Vagina (tissue), 2 donors: Measurements from ENCODE around the gene FUT7. TPM values are rescaled to one million over a fixed set of nuclear protein-coding genes. Genes with fewer than 3 reads are reported as not detected.

ENCODE experiments used
- DNase-seq, 2 donors: peaks; one replicate each; pipeline ENCODE4 v3.0.0-alpha.2; 2017; ENCODE audit errors: extremely low spot score in 2 of 2
- H3K27ac ChIP-seq: fragments of 200-600 bp; sonication (generic); one replicate; pipeline ENCODE4 v1.5.1; 2019
- H3K27me3 ChIP-seq: fragments of 200-600 bp; sonication (generic); one replicate; pipeline ENCODE4 v1.5.1; 2019
- H3K36me3 ChIP-seq, 2 donors: fragments of 200-600 bp; sonication (generic); one replicate each; pipeline ENCODE4 v1.5.1; 2017 to 2019
- H3K4me1 ChIP-seq: fragments of 200-600 bp; sonication (generic); one replicate; pipeline ENCODE4 v1.5.1; 2019
- H3K4me3 ChIP-seq, 2 donors: fragments of 200-600 bp; sonication (generic); 1 replicate in 1 of 2; 2 replicates in 1 of 2; pipeline ENCODE4 v1.5.1; 2016 to 2019
- H3K9me3 ChIP-seq: fragments of 200-600 bp; sonication (generic); one replicate; pipeline ENCODE4 v1.5.1; 2019
- CTCF ChIP-seq, 3 experiments: fragments of 450-650 bp in 2 of 3; fragments of 200-600 bp in 1 of 3; sonication (generic) in 1 of 3; IDR thresholded peaks; one replicate each; pipeline ENCODE4 v1.5.1; 2017 to 2019; ENCODE audit warnings: antibody characterized with exemption in 3 of 3, mild to moderate bottlenecking in 2 of 3, moderate library complexity in 2 of 3
- POLR2A ChIP-seq, 2 donors: fragments of 450-650 bp; IDR thresholded peaks; one replicate each; pipeline ENCODE4 v1.6.1; 2017; ENCODE audit warnings: antibody characterized with exemption in 2 of 2, mild to moderate bottlenecking in 2 of 2, moderate library complexity in 2 of 2
- POLR2AphosphoS5 ChIP-seq, 2 donors: sonication (generic); formaldehyde crosslinking; IDR thresholded peaks; one replicate each; pipeline ENCODE4 v1.9.0; 2017; ENCODE audit warnings: antibody characterized with exemption in 2 of 2, mild to moderate bottlenecking in 2 of 2, low read depth in 1 of 2; ENCODE audit not compliant: insufficient read depth in 1 of 2
- intact Hi-C: fragments of 100-400 bp; cut with DNase I; formaldehyde crosslinking; loops from one replicate; pipeline ENCODE4 v1.15.1; 2023
- total RNA-seq: library from RNA; depleted of rRNA; stranded (reverse); fragments of >200 nt; gene quantifications from one replicate; pipeline ENCODE4 v1.2.3, GENCODE V29; 2016

Gene FUT7
- total RNA-seq, 1 donor from 2014 or later: not detected

DNA sequence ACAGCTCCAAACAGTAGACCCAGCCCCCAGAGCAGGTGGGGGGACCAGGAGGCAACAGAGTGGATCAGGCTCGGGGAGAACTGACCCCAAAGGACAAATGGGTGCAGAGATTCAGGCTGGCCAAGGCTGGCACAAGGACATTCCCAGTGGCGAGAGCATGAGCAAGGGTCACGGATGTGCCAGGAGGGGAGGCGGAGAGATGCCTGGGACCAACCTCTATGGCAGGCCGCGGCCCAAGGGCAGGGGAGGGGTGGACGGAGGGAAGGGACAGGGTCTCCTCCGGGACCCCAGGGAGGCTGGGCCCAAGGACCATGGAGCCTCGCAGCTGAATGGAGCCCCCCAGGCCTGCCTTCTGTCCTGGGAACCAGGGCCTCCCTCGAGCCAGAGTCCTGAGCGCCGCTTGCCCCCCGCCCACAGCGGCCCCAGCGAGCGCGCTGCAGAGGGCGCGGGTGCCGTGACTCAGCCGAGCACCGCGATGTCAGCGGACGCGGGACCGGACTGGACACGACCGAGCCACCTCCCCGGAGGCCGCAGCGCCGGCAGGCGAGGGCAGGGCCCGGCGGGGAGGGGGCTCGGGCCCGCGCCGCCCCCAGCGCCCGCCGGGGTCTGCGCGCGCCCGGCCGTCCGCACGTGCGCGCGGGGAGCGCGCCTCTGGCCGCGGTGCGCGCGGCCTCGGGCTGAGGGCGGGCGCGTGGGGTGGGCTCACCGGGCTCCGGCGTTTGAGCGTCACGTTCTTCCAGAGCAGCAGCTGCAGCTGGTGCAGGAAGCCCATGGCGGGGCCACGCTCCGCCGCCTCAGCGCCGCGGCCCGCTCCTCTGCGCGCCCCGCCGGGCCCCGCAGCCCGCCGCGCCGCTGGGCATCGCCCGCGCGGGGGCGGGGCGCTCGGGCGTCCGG is 4.3 kb downstream of the FUT7 start, which contains the start of gene ABCA2:
Gene ABCA2 (minus strand): TSS at position 869 of the 894 bp plus-strand sequence. CDS start 97 bp downstream, at position 772.
- DNase-seq: no peak
- no peaks in the 10 kb centered on the region for H3K9me3 ChIP-seq
- TF ChIP-seq CTCF (IDR thresholded peaks at IDR 0.05) (no peak), POLR2AphosphoS5 (IDR thresholded peaks at IDR 0.05; ENCODE audit: insufficient read depth in 1 of 2, low read depth in 1 of 2) (no peak), POLR2A (IDR thresholded peaks at IDR 0.05) (no peak)
- intact Hi-C loops: loop anchor here (2.0 to 5.0 kb wide), 2 partner anchors 85 to 237 kb away; partner anchors contain the start of genes FBXW5 and TMEM141
- no peaks in the 10 kb centered on the region for H3K27me3 ChIP-seq
- peak within 1 kb of the TSS; percentile 67 to 76 for H3K4me3 ChIP-seq
- H3K4me1 ChIP-seq: peaks cover 40% of the 10 kb centered on the region
- peak within 1 kb of the TSS; percentile 77 for H3K27ac ChIP-seq
- H3K36me3 ChIP-seq: no peaks in the 10 kb centered on the region

DNA sequence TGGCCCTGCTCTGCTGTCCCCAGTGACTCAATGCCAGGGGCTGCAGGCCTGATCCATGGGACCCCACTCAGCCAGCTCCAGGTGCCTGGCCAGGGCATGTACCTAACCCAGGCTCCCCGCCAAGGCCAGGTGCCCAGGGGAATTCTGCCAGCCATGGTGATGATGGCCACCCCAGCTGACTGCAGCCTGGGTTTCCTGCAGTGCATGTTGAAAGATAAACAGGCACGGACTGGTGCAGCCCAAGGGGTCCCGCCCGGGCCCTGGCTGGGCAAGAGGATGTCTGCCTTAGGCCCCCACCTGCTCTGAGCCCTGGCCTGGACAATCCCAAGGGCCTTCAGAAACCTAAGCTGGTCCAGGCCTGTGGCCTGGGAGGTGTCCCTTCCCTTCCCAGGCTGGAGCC is 5.1 kb downstream of the FUT7 start:
- TF ChIP-seq POLR2AphosphoS5 (IDR thresholded peaks at IDR 0.05; ENCODE audit: insufficient read depth in 1 of 2, low read depth in 1 of 2): no peak
- TF ChIP-seq POLR2A (IDR thresholded peaks at IDR 0.05): no peak
- no peak for TF ChIP-seq CTCF (IDR thresholded peaks at IDR 0.05)
- Histone ChIP-seq H3K27ac (peak overlapping the region; percentile 48), H3K36me3 (no peaks in the 10 kb centered on the region), H3K27me3 (no peaks in the 10 kb centered on the region), H3K9me3 (no peaks in the 10 kb centered on the region), H3K4me3 (peak overlapping the region in 1 of 2 donors; percentile 51), H3K4me1 (peaks cover 40% of the 10 kb centered on the region)
- no peak for DNase-seq
- intact Hi-C loops: loop anchor here (5.0 kb wide), 1 partner anchor 85 kb away; the partner anchor contains the start of gene FBXW5

GRCh38 chr9:137026384-137026783 is 5.5 kb downstream of the FUT7 start:
- no peak for DNase-seq
- no peaks in the 10 kb centered on the region for H3K27me3 ChIP-seq
- peaks cover 40% of the 10 kb centered on the region for H3K4me1 ChIP-seq
- H3K36me3 ChIP-seq: no peaks in the 10 kb centered on the region
- TF ChIP-seq CTCF (IDR thresholded peaks at IDR 0.05): no peak
- no peak for TF ChIP-seq POLR2A (IDR thresholded peaks at IDR 0.05)
- TF ChIP-seq POLR2AphosphoS5 (IDR thresholded peaks at IDR 0.05; ENCODE audit: insufficient read depth in 1 of 2, low read depth in 1 of 2): no peak
- H3K4me3 ChIP-seq: no peak overlapping the region
- intact Hi-C loops: loop anchor here (5.0 kb wide), 1 partner anchor 84 kb away; the partner anchor contains the start of gene FBXW5
- no peak overlapping the region for H3K27ac ChIP-seq
- H3K9me3 ChIP-seq: no peaks in the 10 kb centered on the region

- H3K9me3 ChIP-seq: no peaks in the 10 kb centered on the region
- TF ChIP-seq POLR2AphosphoS5 (IDR thresholded peaks at IDR 0.05; ENCODE audit: insufficient read depth in 1 of 2, low read depth in 1 of 2) (no peak), CTCF (IDR thresholded peaks at IDR 0.05) (no peak), POLR2A (IDR thresholded peaks at IDR 0.05) (no peak)
- intact Hi-C loops: loop anchor here (5.0 kb wide), 1 partner anchor 83 kb away; the partner anchor contains the start of gene FBXW5
- H3K27me3 ChIP-seq: no peaks in the 10 kb centered on the region
- H3K4me3 ChIP-seq: no peak overlapping the region
- no peak overlapping the region for H3K27ac ChIP-seq
- DNase-seq: no peak
- H3K36me3 ChIP-seq: no peaks in the 10 kb centered on the region
- H3K4me1 ChIP-seq: peaks cover 40% of the 10 kb centered on the region
Observed at GRCh38 chr9:137025517-137025966, 6.3 kb downstream of the FUT7 start.
